Melanocyte of skin (primary cell): ENCODE data around the gene DPY30. TPM values are rescaled to one million over a fixed set of nuclear protein-coding genes. Genes with fewer than 3 reads are reported as not detected.

Source experiments
- total RNA-seq, 2 donors: library from RNA; depleted of rRNA; stranded (reverse); fragments of >200 nt; gene quantifications; 2 replicates each; pipeline ENCODE4 v1.2.3, GENCODE V29; 2012

The DPY30 gene
- total RNA-seq: 10 to 100 TPM; 37.5 to 61.6 TPM

GRCh38 chr2:32039447-32040219 lies at the start of gene DPY30:
Gene DPY30 (minus strand): TSS chr2:32039805. CDS start chr2:32039456, 349 bp downstream.

GRCh38 chr2:32063310-32064020 lies 23.9 kb upstream of the DPY30 start, which contains the start of gene SPAST:
Gene SPAST (plus strand): TSS chr2:32063556. CDS start chr2:32063832, 276 bp downstream.

GRCh38 chr2:32010670-32011484 lies 28.7 kb downstream of the DPY30 start, which contains the start of gene MEMO1:
Gene MEMO1 (minus strand): TSS chr2:32011008. CDS start chr2:32010247, 761 bp downstream.

Other genes starting within 250 kb of the DPY30 start
- 10 to 100 TPM; 29.6 to 51.6 TPM for gene MEMO1, start 28.8 kb downstream of the DPY30 start, total RNA-seq
- 10 to 100 TPM; 21.6 to 23.4 TPM for gene SPAST, start 23.8 kb upstream of the DPY30 start, total RNA-seq
- 10 to 100 TPM; 19.6 to 26.0 TPM for gene SLC30A6, start 126.1 kb upstream of the DPY30 start, total RNA-seq
- not detected for gene NLRC4, start 225.1 kb upstream of the DPY30 start, total RNA-seq
- 10 to 100 TPM in 1 of 2 donors, 1 to 10 TPM in 1; 8.7 to 12.4 TPM for gene YIPF4, start 238.1 kb upstream of the DPY30 start, total RNA-seq